Measurements from ENCODE around the gene OIT3.

DNA sequence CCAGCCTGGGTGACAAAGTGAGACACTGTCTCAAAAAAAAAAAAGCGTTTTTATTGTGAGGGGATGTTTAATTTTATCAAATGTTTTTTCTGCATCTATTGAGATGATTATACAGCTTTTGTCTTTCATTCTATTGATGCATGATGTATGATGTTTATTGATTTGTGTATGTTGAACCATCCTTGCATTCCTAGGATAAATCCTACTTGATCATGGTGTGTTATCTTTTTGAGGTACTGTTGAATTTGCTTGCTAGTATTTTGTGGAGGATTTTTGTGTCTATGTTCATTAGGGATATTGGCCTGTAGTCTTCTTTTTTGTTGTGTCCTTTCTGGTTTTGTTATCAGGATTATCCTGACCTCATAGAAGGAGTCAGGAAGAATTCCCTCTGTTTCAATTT lies 83.3 kb downstream of the OIT3 start:
- TF ChIP-seq CTCF (IDR thresholded peaks at IDR 0.05) (no peak), POLR2A (IDR thresholded peaks at IDR 0.05) (no peak), POLR2AphosphoS5 (IDR thresholded peaks at IDR 0.05) (no peak)

Data from prostate gland (tissue), 2 donors.